ENCODE results near the gene ENPP3.
"Not testable (repeated sequence)": the region's sequence is repeated elsewhere in the genome, so short reads cannot be mapped to it uniquely, and the experiment has no call there.

- not testable (repeated sequence) for TF ChIP-seq ZBTB7A (tag by site-specific recombination; IDR thresholded peaks at IDR 0.05; ENCODE audit: low read depth); ZNF146 (tag by site-specific recombination; IDR thresholded peaks at IDR 0.05); ZNF362 (tag by site-specific recombination; IDR thresholded peaks at IDR 0.05); ZNF311 (tag by site-specific recombination; IDR thresholded peaks at IDR 0.05; ENCODE audit: borderline replicate concordance); RBAK (tag by site-specific recombination; IDR thresholded peaks at IDR 0.05); ZNF449 (tag by site-specific recombination; IDR thresholded peaks at IDR 0.05); CTCF (tag by site-specific recombination; IDR thresholded peaks at IDR 0.05)
- TF ChIP-seq, protein P1, sequence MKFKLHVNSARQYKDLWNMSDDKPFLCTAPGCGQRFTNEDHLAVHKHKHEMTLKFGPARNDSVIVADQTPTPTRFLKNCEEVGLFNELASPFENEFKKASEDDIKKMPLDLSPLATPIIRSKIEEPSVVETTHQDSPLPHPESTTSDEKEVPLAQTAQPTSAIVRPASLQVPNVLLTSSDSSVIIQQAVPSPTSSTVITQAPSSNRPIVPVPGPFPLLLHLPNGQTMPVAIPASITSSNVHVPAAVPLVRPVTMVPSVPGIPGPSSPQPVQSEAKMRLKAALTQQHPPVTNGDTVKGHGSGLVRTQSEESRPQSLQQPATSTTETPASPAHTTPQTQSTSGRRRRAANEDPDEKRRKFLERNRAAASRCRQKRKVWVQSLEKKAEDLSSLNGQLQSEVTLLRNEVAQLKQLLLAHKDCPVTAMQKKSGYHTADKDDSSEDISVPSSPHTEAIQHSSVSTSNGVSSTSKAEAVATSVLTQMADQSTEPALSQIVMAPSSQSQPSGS (tag by site-specific recombination; IDR thresholded peaks at IDR 0.05; ENCODE audit: low read depth) = not testable (repeated sequence)
Measured at GRCh38 chr6:131700851-131701250, 63.7 kb downstream of the ENPP3 start.
